HCT116 (cell line): ENCODE data around the gene KRTAP3-3. TPM values are rescaled to one million over a fixed set of nuclear protein-coding genes. Genes with fewer than 3 reads are reported as not detected.
"Not testable (repeated sequence)": the region's sequence is repeated elsewhere in the genome, so short reads cannot be mapped to it uniquely, and the experiment has no call there.

Experiments used
- ATAC-seq: fragments of 200-7000 bp; cut with Tn5 transposase; 2 replicates; pipeline ENCODE4 v1.9.1; 2020; ENCODE audit warnings: mild to moderate bottlenecking, moderate library complexity
- BruUV-seq: library from RNA; stranded (reverse); fragments of 400-500 nt; replicated peaks from 2 replicates; lab custom pipeline; 2021; lab: Mats Ljungman, UMichigan
- CTCF ChIA-PET: fragments of 300-600 bp; sonication (Branson Sonifier 250); formaldehyde crosslinking; loops from one replicate; lab custom pipeline; 2021; ENCODE audit warnings: antibody characterized with exemption; lab: Charles Lee
- POLR2A ChIA-PET: fragments of 300-600, 350-600 bp; sonication (Branson Sonifier 250); formaldehyde crosslinking; loops from one replicate; lab custom pipeline; 2021; ENCODE audit warnings: antibody characterized with exemption; lab: Charles Lee
- RAD21 ChIA-PET, 2 experiments: fragments of 300-600 bp; sonication (Branson Sonifier 250); formaldehyde crosslinking; loops; one replicate each; lab custom pipeline; 2023; ENCODE audit warnings: low total read pairs in 2 of 2; ENCODE audit not compliant: uncharacterized antibody in 2 of 2, unreplicated experiment in 2 of 2, low non-redundant PET in 1 of 2; lab: Charles Lee
- DNase-seq: peaks from one replicate; pipeline ENCODE4 v3.0.0-alpha.2; 2010; ENCODE audit warnings: low read depth, low spot score
- H2AFZ ChIP-seq: fragments of 200-600 bp; shearing (Covaris generic), sonication (generic); 2 replicates; pipeline ENCODE4 v1.6.1; 2017; ENCODE audit warnings: low read depth, mixed run types, mixed read lengths, antibody characterized with exemption, low read length; ENCODE audit not compliant: poor library complexity, severe bottlenecking
- H3K27ac ChIP-seq: 2 replicates; pipeline ENCODE4 v1.5.1; 2012; ENCODE audit warnings: low read depth, low read length
- H3K27me3 ChIP-seq: fragments of 200-600 bp; sonication (generic); 2 replicates; pipeline ENCODE4 v1.6.1; 2016; ENCODE audit warnings: mixed run types, low read length, mixed read lengths; ENCODE audit not compliant: insufficient read depth
- H3K36me3 ChIP-seq, 2 experiments: fragments of 200-500 bp in 1 of 2; fragments of 200-600 bp in 1 of 2; sonication (Bioruptor generic) in 1 of 2; sonication (generic) in 1 of 2; 2 replicates each; pipeline versions ENCODE4 v1.5.1 to v1.6.1; 2014 to 2016; ENCODE audit warnings: low read length in 2 of 2, inconsistent platforms in 1 of 2, mixed read lengths in 1 of 2, mixed run types in 1 of 2; ENCODE audit not compliant: insufficient read depth in 2 of 2, control insufficient read depth in 1 of 2
- H3K4me1 ChIP-seq, 2 experiments: fragments of 200-600 bp in 1 of 2; sonication (generic) in 1 of 2; 2 replicates each; pipeline versions ENCODE4 v1.5.1 to v1.6.1; 2012 to 2017; ENCODE audit warnings: low read length in 2 of 2, inconsistent platforms in 1 of 2, mild to moderate bottlenecking in 1 of 2, mixed read lengths in 1 of 2, mixed run types in 1 of 2, moderate library complexity in 1 of 2; ENCODE audit not compliant: insufficient read depth in 2 of 2, control insufficient read depth in 1 of 2
- H3K4me2 ChIP-seq: fragments of 200-600 bp; sonication (generic); 2 replicates; pipeline ENCODE4 v1.6.1; 2017; ENCODE audit warnings: mixed run types, low read length, mixed read lengths
- H3K4me3 ChIP-seq, 2 experiments: fragments of 200-600 bp in 1 of 2; sonication (generic) in 1 of 2; replicated peaks in 1 of 2; 2 replicates each; pipeline ENCODE4 v1.5.1; 2011 to 2016; ENCODE audit warnings: low read length in 2 of 2, control low read depth in 1 of 2, low read depth in 1 of 2, mild to moderate bottlenecking in 1 of 2, mixed read lengths in 1 of 2, mixed run types in 1 of 2
- H3K79me2 ChIP-seq: fragments of 200-600 bp; sonication (generic); 2 replicates; pipeline ENCODE4 v1.6.1; 2017; ENCODE audit warnings: mild to moderate bottlenecking, mixed run types, low read length, moderate library complexity, mixed read lengths; ENCODE audit not compliant: insufficient read depth
- H3K9ac ChIP-seq: fragments of 200-600 bp; sonication (generic); 2 replicates; pipeline ENCODE4 v1.6.1; 2016; ENCODE audit warnings: low read length, mixed read lengths
- H3K9me2 ChIP-seq: fragments of 200-600 bp; sonication (generic), shearing (Covaris generic); 2 replicates; pipeline ENCODE4 v1.6.1; 2017; ENCODE audit warnings: mixed run types, mild to moderate bottlenecking, moderate library complexity; ENCODE audit not compliant: insufficient read depth
- H3K9me3 ChIP-seq, 2 experiments: fragments of 200-500 bp in 1 of 2; fragments of 200-600 bp in 1 of 2; sonication (Bioruptor generic) in 1 of 2; sonication (generic) in 1 of 2; 2 replicates each; pipeline ENCODE4 v1.6.1; 2014 to 2017; ENCODE audit warnings: low read length in 2 of 2, mixed read lengths in 2 of 2, inconsistent platforms in 1 of 2, low read depth in 1 of 2, mild to moderate bottlenecking in 1 of 2, mixed run types in 1 of 2, moderate library complexity in 1 of 2; ENCODE audit not compliant: control insufficient read depth in 1 of 2, insufficient read depth in 1 of 2
- H4K20me1 ChIP-seq: fragments of 200-600 bp; sonication (generic), shearing (Covaris generic); 2 replicates; pipeline ENCODE4 v1.6.1; 2017; ENCODE audit warnings: mixed run types, mild to moderate bottlenecking, moderate library complexity; ENCODE audit not compliant: insufficient read depth
- ATF3 ChIP-seq: IDR thresholded peaks from 2 replicates; pipeline ENCODE4 v1.6.1; 2012
- CTCF ChIP-seq, 3 experiments: fragments of 200-600 bp in 1 of 3; sonication (generic) in 1 of 3; IDR thresholded peaks in 2 of 3; conservative IDR thresholded peaks in 1 of 3; 2 replicates each; pipeline ENCODE4 v1.5.1; 2012 to 2017; ENCODE audit warnings: low read depth in 2 of 3, low read length in 2 of 3, antibody characterized with exemption in 1 of 3, borderline replicate concordance in 1 of 3, control low read depth in 1 of 3, mild to moderate bottlenecking in 1 of 3, mixed read lengths in 1 of 3, mixed run types in 1 of 3, moderate library complexity in 1 of 3; ENCODE audit not compliant: insufficient read depth in 1 of 3
- FOSL1 ChIP-seq: IDR thresholded peaks from 2 replicates; pipeline ENCODE4 v1.6.1; 2012; ENCODE audit warnings: low read depth
- POLR2A ChIP-seq: IDR thresholded peaks from 2 replicates; pipeline ENCODE4 v1.7.0; 2011; ENCODE audit warnings: borderline replicate concordance; ENCODE audit not compliant: insufficient read depth, insufficient read length; ENCODE audit errors: extremely low read depth
- RAD21 ChIP-seq: IDR thresholded peaks from 2 replicates; pipeline ENCODE4 v1.6.1; 2012; ENCODE audit warnings: low read depth, mild to moderate bottlenecking
- SP1 ChIP-seq: IDR thresholded peaks from 2 replicates; pipeline ENCODE4 v1.6.1; 2012; ENCODE audit warnings: low read depth
- SRF ChIP-seq: IDR thresholded peaks from 2 replicates; pipeline ENCODE4 v1.6.1; 2012; ENCODE audit warnings: low read depth
- intact Hi-C: fragments of 100-400 bp; cut with micrococcal nuclease; formaldehyde crosslinking; loops from 2 replicates; pipeline ENCODE4 v1.10.0; 2022
- total RNA-seq: library from RNA; stranded (reverse); gene quantifications from one replicate; pipeline ENCODE4 v1.2.1, GENCODE V29; 2021; ENCODE audit not compliant: unreplicated experiment

The KRTAP3-3 gene
- total RNA-seq, 1 experiment from 2014 or later = not detected

GRCh38 chr17:41037853-41038350 is 43.9 kb upstream of the KRTAP3-3 start:
- Histone ChIP-seq H3K27me3 (no peaks in the 10 kb centered on the region), H3K9ac (no peak overlapping the region), H3K36me3 (peaks cover 0 to 5% of the 10 kb centered on the region in 2 experiments; a peak in 1 of 4 replicates), H3K9me2 (no peaks in the 10 kb centered on the region), H3K27ac (no peak overlapping the region), H3K4me2 (no peak overlapping the region), H3K9me3 (0 out of 4 replicates have a peak, but pooled peaks cover 0 to 12% of the 10 kb centered on the region in 2 experiments), H3K79me2 (no peaks in the 10 kb centered on the region), H3K4me1 (peaks cover 15 to 18% of the 10 kb centered on the region in 2 experiments; a peak in 2 of 4 replicates), H3K4me3 (no peak overlapping the region), H2AFZ (no peak overlapping the region), H4K20me1 (no peaks in the 10 kb centered on the region)
- DNase-seq (no peak), ATAC-seq (no peak)
- POLR2A ChIA-PET = no interaction called here
- RAD21 ChIA-PET = no interaction called here
- BruUV-seq = no TSS peak
- TF ChIP-seq ATF3 = no peak
- no peak for TF ChIP-seq SRF
- TF ChIP-seq CTCF (IDR thresholded peaks at IDR 0.05 in 2 of 3, conservative IDR thresholded peaks at IDR 0.05 in 1 of 3; ENCODE audit: borderline replicate concordance in 1 of 3, insufficient read depth in 1 of 3, low read depth in 2 of 3, low read length in 2 of 3) = no peak
- TF ChIP-seq RAD21 = no peak
- TF ChIP-seq SP1 = no peak
- no peak for TF ChIP-seq FOSL1
- no peak for TF ChIP-seq POLR2A
- CTCF ChIA-PET = no interaction called here
- intact Hi-C loops = no loop called here

GRCh38 chr17:41034346-41034935 is 40.5 kb upstream of the KRTAP3-3 start, which contains the start of gene KRTAP1-3:
TSS of gene KRTAP1-3 (minus strand) at chr17:41034874. CDS start at chr17:41034821, 53 bp downstream.
- H4K20me1 ChIP-seq, DNase-seq, H3K9me3 ChIP-seq, CTCF ChIA-PET, H3K36me3 ChIP-seq, H3K4me2 ChIP-seq, BruUV-seq, H3K27me3 ChIP-seq, POLR2A ChIA-PET, H3K9ac ChIP-seq, H2AFZ ChIP-seq, H3K4me3 ChIP-seq, intact Hi-C loops, H3K27ac ChIP-seq, RAD21 ChIA-PET, H3K9me2 ChIP-seq, H3K79me2 ChIP-seq, ATAC-seq: not testable (repeated sequence)
- peaks cover 7 to 10% of the 10 kb centered on the region in 2 experiments; a peak in 2 of 4 replicates for H3K4me1 ChIP-seq
